ENCODE measurements around the gene SLC8A1.

SLC8A1 gene

GRCh38 chr2:40386177-40386576, 65.7 kb downstream of the SLC8A1 start:
- no peak for DNase-seq (ENCODE audit: low read depth)

GRCh38 chr2:40384714-40385113, 67.2 kb downstream of the SLC8A1 start:
- no peak for DNase-seq (ENCODE audit: low read depth)

GRCh38 chr2:40384233-40384632, 67.7 kb downstream of the SLC8A1 start:
- no peak for DNase-seq (ENCODE audit: low read depth)

GRCh38 chr2:40380721-40381120, 71.2 kb downstream of the SLC8A1 start:
- no peak for DNase-seq (ENCODE audit: low read depth)

GRCh38 chr2:40380041-40380440, 71.8 kb downstream of the SLC8A1 start:
- no peak for DNase-seq (ENCODE audit: low read depth)

GRCh38 chr2:40374543-40375240, 77.2 kb downstream of the SLC8A1 start:
- DNase-seq (ENCODE audit: low read depth), result no peak

GRCh38 chr2:40373111-40373510, 78.8 kb downstream of the SLC8A1 start:
- DNase-seq (ENCODE audit: low read depth), result no peak

GRCh38 chr2:40372283-40372985, 79.5 kb downstream of the SLC8A1 start:
- DNase-seq (ENCODE audit: low read depth), result no peak

GRCh38 chr2:40371525-40372282, 80.2 kb downstream of the SLC8A1 start:
- no peak for DNase-seq (ENCODE audit: low read depth)

- no peak for DNase-seq (ENCODE audit: low read depth)
Measured at GRCh38 chr2:40370007-40370395, 81.9 kb downstream of the SLC8A1 start.

- no peak for DNase-seq (ENCODE audit: low read depth)
Measured at GRCh38 chr2:40369267-40370006, 82.5 kb downstream of the SLC8A1 start.

- DNase-seq (ENCODE audit: low read depth), result no peak
Measured at GRCh38 chr2:40367652-40368051, 84.2 kb downstream of the SLC8A1 start.

GRCh38 chr2:40367032-40367431, 84.9 kb downstream of the SLC8A1 start:
- DNase-seq (ENCODE audit: low read depth), result no peak

- DNase-seq (ENCODE audit: low read depth), result no peak
Measured at GRCh38 chr2:40364151-40364874, 87.6 kb downstream of the SLC8A1 start.

- no peak for DNase-seq (ENCODE audit: low read depth)
Measured at GRCh38 chr2:40363631-40364030, 88.3 kb downstream of the SLC8A1 start.

GRCh38 chr2:40363231-40363630, 88.7 kb downstream of the SLC8A1 start:
- no peak for DNase-seq (ENCODE audit: low read depth)

- DNase-seq (ENCODE audit: low read depth), result no peak
Measured at GRCh38 chr2:40361478-40361877, 90.4 kb downstream of the SLC8A1 start.

GRCh38 chr2:40360652-40361051, 91.2 kb downstream of the SLC8A1 start:
- DNase-seq (ENCODE audit: low read depth), result no peak

- DNase-seq (ENCODE audit: low read depth), result no peak
Measured at GRCh38 chr2:40359811-40360210, 92.1 kb downstream of the SLC8A1 start.

- DNase-seq (ENCODE audit: low read depth), result no peak
Measured at GRCh38 chr2:40358783-40359182, 93.1 kb downstream of the SLC8A1 start.

GRCh38 chr2:40357667-40358066, 94.2 kb downstream of the SLC8A1 start:
- no peak for DNase-seq (ENCODE audit: low read depth)

- DNase-seq (ENCODE audit: low read depth), result no peak
Measured at GRCh38 chr2:40355451-40355850, 96.4 kb downstream of the SLC8A1 start.
